GM10847 (cell line): ENCODE results near the gene AK1.

Experiments
- POLR2A ChIP-seq: IDR thresholded peaks from 2 replicates; pipeline ENCODE4 v1.6.1; 2011; ENCODE audit not compliant: insufficient read length; ENCODE audit errors: extremely low read depth

AK1 gene

GRCh38 chr9:127915801-127916719 is 38.6 kb upstream of the AK1 start:
- TF ChIP-seq POLR2A, result peak; percentile 51

GRCh38 chr9:127915325-127915752 is 37.9 kb upstream of the AK1 start:
- TF ChIP-seq POLR2A, result no peak

- TF ChIP-seq POLR2A, result no peak
These were observed 36.2 kb upstream of the AK1 start for GRCh38 chr9:127913682-127914081.

- TF ChIP-seq POLR2A, result no peak
These were observed 35.4 kb upstream of the AK1 start for GRCh38 chr9:127912882-127913281.

GRCh38 chr9:127912296-127912695 is 34.8 kb upstream of the AK1 start:
- TF ChIP-seq POLR2A, result no peak

- TF ChIP-seq POLR2A, result no peak
These were observed 33.2 kb upstream of the AK1 start for GRCh38 chr9:127910613-127911205.

- no peak for TF ChIP-seq POLR2A
These were observed 32.4 kb upstream of the AK1 start for GRCh38 chr9:127909839-127910273.

GRCh38 chr9:127908660-127908926 is 31.1 kb upstream of the AK1 start:
- TF ChIP-seq POLR2A, result no peak

- TF ChIP-seq POLR2A, result no peak
These were observed 30.6 kb upstream of the AK1 start for GRCh38 chr9:127907867-127908659.

GRCh38 chr9:127905788-127906191 is 28.3 kb upstream of the AK1 start:
- TF ChIP-seq POLR2A, result peak; percentile 16

GRCh38 chr9:127905004-127905728 is 27.7 kb upstream of the AK1 start:
- no peak for TF ChIP-seq POLR2A

- no peak for TF ChIP-seq POLR2A
These were observed 27.1 kb upstream of the AK1 start for GRCh38 chr9:127904561-127905003.

- no peak for TF ChIP-seq POLR2A
These were observed 26.3 kb upstream of the AK1 start for GRCh38 chr9:127903557-127904475.
